ENCODE results near the gene NPDC1.

GRCh38 chr9:137027369-137028262 lies 18.4 kb downstream of the NPDC1 start, which contains the start of gene ABCA2:
- no peak for TF ChIP-seq CTCF (IDR thresholded peaks at IDR 0.05)
- no peak for TF ChIP-seq POLR2A (IDR thresholded peaks at IDR 0.05)
